H1 (cell line): ENCODE data around the gene PTPN18. TPM values are rescaled to one million over a fixed set of nuclear protein-coding genes. Genes with fewer than 3 reads are reported as not detected.

Experiments used
- CTCF ChIA-PET: fragments of 300-600 bp; sonication (Branson Sonifier 250); formaldehyde crosslinking; loops from one replicate; lab custom pipeline; 2021; ENCODE audit not compliant: partially characterized antibody; lab: Charles Lee
- POLR2A ChIA-PET: fragments of 300-600 bp; sonication (Branson Sonifier 250); formaldehyde crosslinking; loops from one replicate; lab custom pipeline; 2021; ENCODE audit warnings: inconsistent platforms; ENCODE audit not compliant: partially characterized antibody; lab: Charles Lee
- DNase-seq, 2 experiments: peaks; one replicate each; pipeline versions ENCODE4 v3.0.0 to v3.0.0-alpha.2; 2010 to 2022; ENCODE audit warnings: low spot score in 2 of 2, low read depth in 1 of 2, mixed read lengths in 1 of 2
- FAIRE-seq: peaks from 2 replicates; lab custom pipeline; 2011; peaks lifted over from hg19 to GRCh38; lab: Jason Lieb, UNC
- H2AFZ ChIP-seq: 2 replicates; pipeline ENCODE4 v1.8.1; 2012; ENCODE audit warnings: low read length, inconsistent platforms
- H2AK5ac ChIP-seq: 2 replicates; pipeline ENCODE4 v1.6.1; 2013; ENCODE audit warnings: low read depth, low read length
- H2BK120ac ChIP-seq: replicated peaks from 2 replicates; pipeline ENCODE3; 2013; ENCODE audit warnings: low read depth, low read length, inconsistent platforms
- H2BK12ac ChIP-seq: 2 replicates; pipeline ENCODE4 v1.6.1; 2013; ENCODE audit warnings: low read depth, low read length
- H2BK15ac ChIP-seq: 2 replicates; pipeline ENCODE4 v1.6.1; 2013; ENCODE audit warnings: low read length
- H2BK20ac ChIP-seq: 2 replicates; pipeline ENCODE4 v1.6.1; 2013; ENCODE audit warnings: low read length
- H2BK5ac ChIP-seq: 2 replicates; pipeline ENCODE4 v1.6.1; 2013; ENCODE audit warnings: low read depth, low read length
- H3K14ac ChIP-seq: 2 replicates; pipeline ENCODE4 v1.6.1; 2013; ENCODE audit warnings: inconsistent platforms; ENCODE audit not compliant: insufficient read length
- H3K18ac ChIP-seq: 2 replicates; pipeline ENCODE4 v1.6.1; 2013; ENCODE audit warnings: low read length; ENCODE audit errors: extremely low read depth
- H3K23ac ChIP-seq: 2 replicates; pipeline ENCODE4 v1.6.1; 2013; ENCODE audit warnings: inconsistent platforms; ENCODE audit not compliant: insufficient read length
- H3K23me2 ChIP-seq: 2 replicates; pipeline ENCODE4 v1.6.1; 2013; ENCODE audit warnings: low read depth, low read length
- H3K27ac ChIP-seq: 2 replicates; pipeline ENCODE4 v1.6.1; 2011; ENCODE audit warnings: low read depth, low read length, inconsistent platforms
- H3K27me3 ChIP-seq, 4 experiments: replicated peaks in 1 of 4; 1 replicate in 1 of 4; 2 replicates in 3 of 4; pipeline versions ENCODE4 v1.6.1 to v1.8.1; 2011 to 2013; ENCODE audit warnings: low read length in 3 of 4, mild to moderate bottlenecking in 3 of 4, inconsistent platforms in 2 of 4, mixed read lengths in 2 of 4, moderate library complexity in 1 of 4; ENCODE audit not compliant: control insufficient read depth in 3 of 4, insufficient read depth in 3 of 4; ENCODE audit errors: extremely low read depth in 1 of 4
- H3K36me3 ChIP-seq, 4 experiments: 2 replicates each; pipeline versions ENCODE4 v1.6.1 to v1.8.1; 2011 to 2013; ENCODE audit warnings: mild to moderate bottlenecking in 4 of 4, low read length in 3 of 4, moderate library complexity in 2 of 4, control low read depth in 1 of 4, inconsistent platforms in 1 of 4; ENCODE audit not compliant: insufficient read depth in 4 of 4, control insufficient read depth in 2 of 4
- H3K4ac ChIP-seq: replicated peaks from 2 replicates; pipeline ENCODE3; 2013; ENCODE audit warnings: low read length, low read depth, mixed read lengths, inconsistent platforms; ENCODE audit not compliant: insufficient read length
- H3K4me1 ChIP-seq, 4 experiments: replicated peaks in 1 of 4; 1 replicate in 1 of 4; 2 replicates in 3 of 4; pipeline versions ENCODE4 v1.6.1 to v1.8.1; 2011 to 2013; ENCODE audit warnings: low read length in 3 of 4, inconsistent platforms in 2 of 4, mixed read lengths in 1 of 4; ENCODE audit not compliant: insufficient read depth in 4 of 4, control insufficient read depth in 3 of 4
- H3K4me2 ChIP-seq, 2 experiments: 2 replicates each; pipeline versions ENCODE4 v1.6.1 to v1.8.1; 2011 to 2013; ENCODE audit warnings: low read depth in 2 of 2, low read length in 2 of 2, control low read depth in 1 of 2, inconsistent platforms in 1 of 2, mild to moderate bottlenecking in 1 of 2; ENCODE audit not compliant: insufficient read depth in 1 of 2
- H3K4me3 ChIP-seq, 4 experiments: fragments of 200-600, 300-600 bp in 1 of 4; sonication (generic), shearing (Covaris generic), sonication (Bioruptor Twin) in 1 of 4; 2 replicates each; pipeline versions ENCODE4 v1.5.1 to v1.8.1; 2011 to 2016; ENCODE audit warnings: low read length in 4 of 4, low read depth in 3 of 4, control low read depth in 2 of 4, inconsistent platforms in 2 of 4, mild to moderate bottlenecking in 2 of 4, mixed read lengths in 1 of 4, moderate library complexity in 1 of 4; ENCODE audit not compliant: insufficient read depth in 2 of 4; ENCODE audit errors: extremely low read depth in 1 of 4
- H3K56ac ChIP-seq: replicated peaks from 2 replicates; pipeline ENCODE3; 2013; ENCODE audit warnings: low read depth, mild to moderate bottlenecking, mixed read lengths, low read length, inconsistent platforms; ENCODE audit not compliant: insufficient read length
- H3K79me1 ChIP-seq: 2 replicates; pipeline ENCODE4 v1.6.1; 2013; ENCODE audit warnings: low read depth, low read length, control low read depth
- H3K79me2 ChIP-seq, 2 experiments: 2 replicates each; pipeline versions ENCODE4 v1.6.1 to v1.8.1; 2012 to 2013; ENCODE audit warnings: low read length in 2 of 2, mild to moderate bottlenecking in 2 of 2, inconsistent platforms in 1 of 2; ENCODE audit not compliant: insufficient read depth in 2 of 2, control insufficient read depth in 1 of 2
- H3K9ac ChIP-seq, 4 experiments: replicated peaks in 1 of 4; 1 replicate in 1 of 4; 2 replicates in 3 of 4; pipeline versions ENCODE4 v1.6.1 to v1.8.1; 2011 to 2013; ENCODE audit warnings: low read depth in 3 of 4, low read length in 3 of 4, control low read depth in 2 of 4, mild to moderate bottlenecking in 2 of 4, moderate library complexity in 2 of 4, inconsistent platforms in 1 of 4; ENCODE audit errors: extremely low read depth in 1 of 4
- H3K9me3 ChIP-seq, 2 experiments: 2 replicates each; pipeline versions ENCODE4 v1.6.1 to v1.8.1; 2012 to 2013; ENCODE audit warnings: mild to moderate bottlenecking in 2 of 2, moderate library complexity in 2 of 2, control low read depth in 1 of 2, inconsistent platforms in 1 of 2, low read depth in 1 of 2, low read length in 1 of 2, mixed read lengths in 1 of 2; ENCODE audit not compliant: insufficient read depth in 2 of 2
- H4K20me1 ChIP-seq, 2 experiments: replicated peaks in 1 of 2; 2 replicates each; pipeline versions ENCODE3 to v1.8.1; 2011 to 2013; ENCODE audit warnings: inconsistent platforms in 2 of 2, low read length in 2 of 2, mild to moderate bottlenecking in 1 of 2; ENCODE audit not compliant: insufficient read depth in 2 of 2, control insufficient read depth in 1 of 2
- H4K5ac ChIP-seq: 2 replicates; pipeline ENCODE4 v1.6.1; 2013; ENCODE audit warnings: low read length, low read depth, mixed read lengths, inconsistent platforms; ENCODE audit not compliant: insufficient read length
- H4K8ac ChIP-seq: 2 replicates; pipeline ENCODE4 v1.8.0; 2013; ENCODE audit warnings: mild to moderate bottlenecking, moderate library complexity, low read length, inconsistent platforms; ENCODE audit not compliant: insufficient read depth; ENCODE audit errors: extremely low read depth
- H4K91ac ChIP-seq: replicated peaks from 2 replicates; pipeline ENCODE3; 2013; ENCODE audit warnings: low read length, mixed read lengths, inconsistent platforms; ENCODE audit not compliant: insufficient read length
- KDM1A ChIP-seq: fragments of 200-600, 300-600 bp; sonication (generic); IDR thresholded peaks from 2 replicates; pipeline ENCODE4 v1.7.1; 2016; ENCODE audit warnings: mild to moderate bottlenecking, low read length, borderline replicate concordance
- KDM4A ChIP-seq: IDR thresholded peaks from one replicate; pipeline ENCODE4 v1.7.1; 2012; ENCODE audit warnings: low read depth, mild to moderate bottlenecking, moderate library complexity, low read length, inconsistent platforms; ENCODE audit not compliant: severe bottlenecking
- SP1 ChIP-seq: IDR thresholded peaks from 2 replicates; pipeline ENCODE4 v1.6.1; 2011; ENCODE audit warnings: low read depth, low read length
- TAF7 ChIP-seq: optimal IDR thresholded peaks from 2 replicates; pipeline ENCODE3; 2011; ENCODE audit warnings: low read depth, mild to moderate bottlenecking, inconsistent platforms, low read length, moderate library complexity, borderline replicate concordance
- YY1 ChIP-seq: IDR thresholded peaks from 2 replicates; pipeline ENCODE4 v1.6.1; 2011; ENCODE audit warnings: low read depth, mild to moderate bottlenecking, low read length
- WGBS, 2 experiments: shearing (Covaris generic) in 1 of 2; methylation state at CpG; one replicate each; pipeline versions ENCODE4 v1.1.6 to v1.1.7; 2013 to 2015; ENCODE audit warnings: low lambda C conversion rate in 2 of 2, mixed read lengths in 2 of 2, inconsistent platforms in 1 of 2, low coverage in 1 of 2, missing lambda C conversion rate in 1 of 2; ENCODE audit not compliant: insufficient replicate concordance in 2 of 2, insufficient coverage in 1 of 2, insufficient read length in 1 of 2; ENCODE audit errors: extremely low coverage in 1 of 2, missing lambda C conversion rate in 1 of 2; 5-methylcytosine and 5-hydroxymethylcytosine counted together
- polyA plus RNA-seq, 7 experiments: library from polyadenylated mRNA; depleted of rRNA in 3 of 7; stranded (reverse) in 5 of 7; unstranded in 2 of 7; fragments of >200 nt in 5 of 7; fragments of 200-250 nt in 2 of 7; gene quantifications; 1 replicate in 5 of 7; 2 replicates in 1 of 7; 4 replicates in 1 of 7; pipeline versions ENCODE4 v1.2.1 to v1.2.3, GENCODE V29; 2011 to 2013; ENCODE audit warnings: missing spikeins in 2 of 7, mixed read lengths in 2 of 7
- total RNA-seq: library from RNA; stranded (reverse); fragmentation: NEBNext Ultra II Directional; extraction: Animal tissue kit (Norgen Biotek cat#: 25700); gene quantifications from 2 replicates; pipeline ENCODE4 v1.2.1, GENCODE V29; 2021
- TF ChIP-seq, protein P1 (sequence below): IDR thresholded peaks from 2 replicates; pipeline ENCODE4 v1.6.1; 2012; ENCODE audit warnings: inconsistent platforms

The PTPN18 gene
- total and polyA plus RNA-seq, 2 of the 8 experiments (the other 6 are each of a cell fraction or from before 2014, with no cell fraction given) = 13.2 to 14.7 TPM

DNA sequence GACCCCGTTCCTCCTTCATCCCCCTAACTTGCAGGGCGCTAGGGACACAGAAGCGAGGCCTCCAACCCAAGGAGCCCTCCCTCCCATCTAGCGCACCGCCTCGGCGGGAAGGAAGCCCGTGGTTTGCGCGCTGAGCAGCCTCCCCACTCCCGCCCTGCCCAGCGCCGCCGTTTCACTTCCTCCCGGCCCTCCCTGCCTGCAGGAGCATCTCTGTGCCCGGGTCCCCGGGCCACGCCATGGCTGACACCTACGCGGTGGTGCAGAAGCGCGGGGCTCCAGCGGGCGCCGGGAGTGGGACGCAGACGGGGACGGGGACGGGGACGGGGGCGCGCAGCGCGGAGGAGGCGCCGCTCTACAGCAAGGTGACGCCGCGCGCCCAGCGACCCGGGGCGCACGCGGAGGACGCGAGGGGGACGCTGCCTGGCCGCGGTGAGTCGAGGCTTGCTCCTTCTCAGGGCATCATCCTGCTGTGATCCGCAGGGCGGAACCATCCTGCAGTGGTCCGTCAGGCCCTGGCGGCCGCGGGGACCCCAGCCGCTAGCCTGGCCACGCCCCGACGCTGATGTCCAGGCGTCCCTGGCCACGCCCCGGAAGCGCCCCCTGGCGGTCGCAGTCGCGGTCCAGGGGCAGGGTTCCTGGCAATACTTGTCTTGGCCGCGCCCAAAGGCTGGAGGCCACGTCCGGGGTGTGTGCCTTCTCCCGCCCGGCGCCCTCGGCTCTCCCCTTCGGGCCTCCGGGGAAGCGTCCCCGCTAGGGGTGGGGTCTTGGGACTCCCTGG lies 16.4 kb downstream of the PTPN18 start:
- DNase-seq (peak in 1 of 2 experiments; percentile 98), FAIRE-seq (no peak)
- Histone ChIP-seq H3K4me3 (peak overlapping the region; percentile 64 to 88 (median 80)), H2BK120ac (no peak overlapping the region), H2BK15ac (0 out of 2 replicates have a peak overlapping the region, but pooled peaks have one; percentile 72), H3K36me3 (no peaks in the 10 kb centered on the region), H3K4ac (no peak overlapping the region), H4K20me1 (no peaks in the 10 kb centered on the region), H3K79me2 (no peaks in the 10 kb centered on the region), H3K4me1 (peaks cover 0 to 13% (median 5%) of the 10 kb centered on the region in 4 experiments; a peak in 5 of 7 replicates), H4K8ac (peak overlapping the region; percentile 96), H4K5ac (peak overlapping the region; percentile 66), H2AFZ (peak overlapping the region; percentile 94), H3K27ac (no peak overlapping the region), H2AK5ac (no peak overlapping the region), H3K79me1 (peaks cover 6% of the 10 kb centered on the region; the same call in 1 of the 2 replicates), H2BK5ac (peak overlapping the region; percentile 83), H2BK12ac (0 out of 2 replicates have a peak overlapping the region, but pooled peaks have one; percentile 18), H3K27me3 (peaks cover 0 to 2% (median 0%) of the 10 kb centered on the region in 4 experiments; a peak in 1 of 7 replicates), H2BK20ac (0 out of 2 replicates have a peak overlapping the region, but pooled peaks have one; percentile 32), H3K18ac (peak overlapping the region; percentile 85), H3K23me2 (peaks cover 3% of the 10 kb centered on the region; the same call in 1 of the 2 replicates), H3K9ac (peak overlapping the region in 3 of 4 experiments; percentile 37 to 67 (median 56); a peak in 5 of 7 replicates), H3K14ac (no peak overlapping the region), H3K23ac (no peak overlapping the region), H3K56ac (peak overlapping the region; percentile 73), H3K4me2 (peak overlapping the region; percentile 70 to 81), H4K91ac (peak overlapping the region; percentile 96), H3K9me3 (no peaks in the 10 kb centered on the region)
- CTCF ChIA-PET = interaction anchor here (0.6 to 2.1 kb wide), 16 partner anchors 9 to 190 kb away, joined by 3 to 27 read pairs (median 6); partner anchors contain the start of genes MZT2B and PTPN18
- 4% methylated on average over 31 of the region's 81 CpGs; no CpG with 5 or more reads in 1 of the 2 experiments for WGBS, 2 experiments
- POLR2A ChIA-PET = interaction anchor here (0.8 to 1.6 kb wide), 11 partner anchors 12 to 55 kb away, joined by 3 to 14 read pairs (median 4); partner anchors contain the start of gene IMP4
- TF ChIP-seq, protein P1, sequence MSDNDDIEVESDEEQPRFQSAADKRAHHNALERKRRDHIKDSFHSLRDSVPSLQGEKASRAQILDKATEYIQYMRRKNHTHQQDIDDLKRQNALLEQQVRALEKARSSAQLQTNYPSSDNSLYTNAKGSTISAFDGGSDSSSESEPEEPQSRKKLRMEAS = peak; percentile 69; the same call in 1 of the 2 replicates
- TF ChIP-seq KDM1A = no peak
- TF ChIP-seq YY1 = 0 out of 2 replicates have a peak, but pooled peaks have one; percentile 9
- peak; percentile 98 for TF ChIP-seq KDM4A
- peak; percentile 67 for TF ChIP-seq TAF7
- peak; percentile 64; the same call in 1 of the 2 replicates for TF ChIP-seq SP1
